SU-DHL-6 (cell line): ENCODE measurements around the gene MBD5.

Experiments used
- CTCF ChIP-seq: fragments of 200-600 bp; sonication (generic); IDR thresholded peaks from one replicate; pipeline ENCODE4 v1.5.1; 2017; ENCODE audit warnings: antibody characterized with exemption, mild to moderate bottlenecking, low read length, moderate library complexity; ENCODE audit not compliant: insufficient read depth, poor library complexity, severe bottlenecking
- EZH2phosphoT487 ChIP-seq: fragments of 200-600 bp; sonication (generic), shearing (Covaris generic); conservative IDR thresholded peaks from 2 replicates; pipeline ENCODE4 v1.6.1; 2018; ENCODE audit warnings: mild to moderate bottlenecking, antibody characterized with exemption, low read length, moderate library complexity, mixed read lengths

GRCh38 chr2:148533685-148534084, 512.8 kb downstream of the MBD5 start:
- TF ChIP-seq EZH2phosphoT487 = no peak
- no peak for TF ChIP-seq CTCF
